22Rv1 (cell line): ENCODE data around the gene UBD.
A peak's percentile ranks its signal among the peaks of the same experiment; 100 is the strongest.

Source experiments
- CTCF ChIP-seq: fragments of 450-650 bp; IDR thresholded peaks from 2 replicates; pipeline ENCODE4 v1.5.1; 2017; ENCODE audit warnings: mild to moderate bottlenecking
- ZFX ChIP-seq: fragments of 450-650 bp; IDR thresholded peaks from 2 replicates; pipeline ENCODE4 v1.6.1; 2017; ENCODE audit warnings: antibody characterized with exemption, borderline replicate concordance

- TF ChIP-seq CTCF (0 out of 2 replicates have a peak, but pooled peaks have one; percentile 14), ZFX (no peak)
Measured at GRCh38 chr6:29602564-29603361, 43.2 kb upstream of the UBD start.
